ENCODE data around the gene SHANK1.
"Not testable (repeated sequence)": the region's sequence is repeated elsewhere in the genome, so short reads cannot be mapped to it uniquely, and the experiment has no call there.

SHANK1 gene

DNA sequence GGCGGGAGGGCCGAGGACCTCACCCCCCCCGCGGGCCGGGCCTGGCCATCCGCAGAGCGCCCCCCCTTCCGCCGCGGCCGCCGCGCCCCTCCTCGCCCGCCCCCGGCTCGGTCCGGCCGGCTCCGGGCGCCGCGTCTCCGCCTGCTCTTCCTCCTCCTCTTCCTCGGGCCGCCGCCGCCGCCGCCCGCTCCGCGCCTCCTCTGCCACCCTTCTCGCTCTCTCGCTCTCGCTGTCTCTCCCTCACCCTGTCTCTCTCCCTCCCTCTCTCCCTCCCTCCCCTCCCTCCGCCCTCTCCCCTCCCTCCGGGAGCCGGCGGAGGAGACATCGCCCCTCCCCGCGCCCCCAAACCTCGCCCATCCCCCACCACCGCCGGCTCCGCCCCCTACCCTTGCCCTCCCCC, at the start of gene SHANK1:
SHANK1 (minus strand) TSS at position 237 of the 400 bp plus-strand sequence. CDS start 2,883 bp downstream, outside the sequence.
- no peak for DNase-seq

DNA sequence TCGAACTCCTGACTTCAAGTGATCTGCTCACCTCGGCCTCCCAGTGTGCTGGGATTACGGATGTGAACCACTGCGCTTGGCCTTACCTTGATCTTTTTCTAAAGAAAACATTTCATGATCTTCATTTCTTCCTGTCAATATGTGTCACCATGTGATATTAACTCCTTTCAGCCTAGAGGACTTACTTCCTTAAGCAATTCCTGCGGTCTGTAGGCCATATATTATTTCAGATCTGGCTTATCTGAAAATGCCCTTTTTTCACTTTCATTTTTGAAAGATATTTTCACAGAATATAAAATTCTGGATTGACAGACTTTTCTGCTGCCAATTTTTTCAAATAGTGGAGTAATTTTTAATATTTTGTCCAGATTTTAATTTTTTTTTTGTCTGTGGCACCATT, 48.7 kb upstream of the SHANK1 start:
- no peak for DNase-seq

DNA sequence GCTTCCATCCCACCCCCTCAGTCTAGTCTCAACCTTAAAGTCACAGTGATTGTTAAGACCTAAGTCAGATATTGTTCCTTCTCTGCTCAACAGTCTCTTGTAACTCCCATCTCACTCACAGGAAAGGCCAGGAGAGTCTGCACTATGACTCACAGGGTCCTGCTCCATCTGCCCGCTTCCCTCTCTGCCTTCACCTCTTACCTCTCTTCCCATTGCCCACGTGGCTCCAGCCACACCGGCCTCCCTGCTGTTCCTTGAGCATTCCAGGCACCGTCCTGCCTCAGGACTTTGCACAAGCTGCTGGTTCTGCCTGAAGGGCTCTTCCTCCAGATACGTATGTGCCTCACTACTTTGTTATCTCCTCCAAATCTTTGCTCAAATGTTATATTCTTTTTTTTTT, 47.7 kb upstream of the SHANK1 start:
- DNase-seq = not testable (repeated sequence)

DNA sequence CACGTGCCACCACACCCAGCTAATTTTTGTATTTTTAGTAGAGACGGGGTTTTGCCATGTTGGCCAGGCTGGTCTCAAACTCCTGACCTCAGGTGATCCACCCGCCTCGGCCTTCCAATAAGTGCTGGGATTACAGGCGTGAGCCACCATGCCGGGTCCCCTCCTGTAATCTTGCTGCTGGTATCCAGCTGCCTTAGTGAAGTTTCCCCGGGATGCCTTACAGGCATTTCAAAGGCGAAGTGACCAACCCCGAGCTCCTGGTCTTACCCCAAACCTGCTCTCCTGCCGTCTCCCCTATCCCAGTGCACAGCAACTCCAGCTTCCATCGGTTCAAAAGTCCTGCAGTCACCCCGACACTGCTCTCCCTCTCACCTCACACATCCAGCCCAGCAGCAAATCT, 47.1 kb upstream of the SHANK1 start:
- not testable (repeated sequence) for DNase-seq

DNA sequence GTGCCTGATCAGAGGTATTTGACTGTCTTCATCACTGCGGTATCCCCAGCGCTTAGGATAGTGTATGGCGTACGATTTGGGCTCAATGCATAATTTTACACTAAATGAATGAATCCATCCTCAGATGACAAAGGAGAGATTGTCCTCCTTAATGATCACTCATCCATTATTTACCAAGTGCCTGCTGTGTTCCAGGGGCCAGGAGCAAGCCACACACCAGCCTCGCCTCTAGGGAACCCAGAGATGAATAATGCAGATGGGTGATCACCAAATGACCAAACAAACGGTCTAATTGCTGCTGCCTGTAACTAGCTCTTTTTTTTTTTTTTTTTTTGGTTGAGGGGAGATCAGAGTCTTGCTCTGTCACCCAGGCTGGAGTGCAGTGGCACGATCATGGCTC, 44.8 kb upstream of the SHANK1 start:
- DNase-seq = no peak

DNA sequence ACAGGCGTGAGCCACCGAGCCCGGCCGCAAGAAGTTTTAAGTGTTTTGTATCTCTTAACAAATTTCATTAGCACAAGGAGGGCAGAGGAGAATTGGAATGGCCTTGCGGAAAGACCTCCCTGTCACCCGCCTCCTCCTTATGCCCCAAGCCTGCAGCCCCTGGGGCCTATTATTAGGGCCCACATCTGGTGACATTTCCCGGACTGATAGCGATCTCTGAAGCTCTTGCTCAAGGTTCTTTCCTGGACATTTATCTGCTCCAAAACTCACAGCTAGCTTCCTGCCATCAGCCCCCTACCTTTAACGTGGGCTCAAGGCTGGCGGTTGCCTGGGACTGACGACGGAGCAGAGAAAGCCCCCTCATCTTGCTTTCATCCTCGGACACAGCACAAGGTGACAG, 43.9 kb upstream of the SHANK1 start:
- not testable (repeated sequence) for DNase-seq

DNA sequence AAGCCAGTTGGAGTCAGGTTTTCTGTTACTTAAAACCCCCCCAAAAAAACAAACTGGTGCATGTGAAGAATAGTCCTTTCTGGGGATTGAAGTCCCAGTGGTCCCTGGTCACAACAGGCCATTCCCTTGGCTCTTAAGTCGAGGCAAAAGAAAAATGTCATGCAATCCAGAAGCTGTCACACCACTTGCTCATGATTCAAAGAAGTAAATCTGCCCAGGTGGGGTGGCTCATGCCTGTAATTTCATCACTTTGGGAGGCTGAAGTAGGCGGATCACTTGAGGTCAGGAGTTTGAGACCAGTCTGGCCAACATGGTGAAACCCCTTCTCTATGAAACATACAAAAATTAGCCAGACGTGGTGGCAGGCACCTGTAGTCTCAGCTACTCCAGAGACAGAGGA, 41.9 kb upstream of the SHANK1 start:
- DNase-seq = not testable (repeated sequence)

DNA sequence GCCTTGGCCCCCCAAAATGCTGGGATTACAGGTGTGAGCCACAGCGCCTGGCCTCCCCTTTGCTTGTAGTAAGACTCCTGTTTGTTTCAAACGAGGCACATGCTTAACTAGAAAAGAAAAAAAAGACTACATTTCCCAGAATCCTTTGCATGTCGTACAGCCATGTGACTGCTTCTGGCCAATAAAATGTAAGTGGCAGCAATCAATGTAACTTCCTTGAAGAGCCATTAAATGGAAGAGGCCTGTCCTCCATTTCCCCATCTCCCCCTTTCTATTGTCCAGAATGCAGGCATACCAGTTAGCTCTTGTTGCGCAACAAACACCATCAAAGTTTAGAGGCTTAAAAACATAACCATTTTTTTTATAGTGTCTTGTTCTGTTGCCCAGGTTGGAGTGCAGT, 40.3 kb upstream of the SHANK1 start:
- DNase-seq = no peak

DNA sequence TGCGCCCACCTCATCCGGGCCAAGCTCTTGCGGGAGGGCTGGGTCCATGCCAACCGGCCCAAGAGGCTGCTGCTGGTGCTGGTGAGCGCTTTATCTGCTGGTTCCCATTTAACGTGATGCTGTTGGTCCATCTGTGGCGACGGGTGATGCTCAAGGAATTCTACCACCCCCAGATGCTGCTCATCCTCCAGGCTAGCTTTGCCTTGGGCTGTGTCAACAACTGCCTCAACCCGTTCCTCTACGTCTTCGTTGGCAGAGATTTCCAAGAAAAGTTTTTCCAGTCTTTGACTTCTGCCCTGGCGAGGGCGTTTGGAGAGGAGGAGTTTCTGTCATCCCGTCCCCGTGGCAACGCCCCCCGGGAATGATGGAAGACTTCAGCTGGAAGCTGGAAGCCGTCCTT, 39.5 kb upstream of the SHANK1 start:
- not testable (repeated sequence) for DNase-seq

DNA sequence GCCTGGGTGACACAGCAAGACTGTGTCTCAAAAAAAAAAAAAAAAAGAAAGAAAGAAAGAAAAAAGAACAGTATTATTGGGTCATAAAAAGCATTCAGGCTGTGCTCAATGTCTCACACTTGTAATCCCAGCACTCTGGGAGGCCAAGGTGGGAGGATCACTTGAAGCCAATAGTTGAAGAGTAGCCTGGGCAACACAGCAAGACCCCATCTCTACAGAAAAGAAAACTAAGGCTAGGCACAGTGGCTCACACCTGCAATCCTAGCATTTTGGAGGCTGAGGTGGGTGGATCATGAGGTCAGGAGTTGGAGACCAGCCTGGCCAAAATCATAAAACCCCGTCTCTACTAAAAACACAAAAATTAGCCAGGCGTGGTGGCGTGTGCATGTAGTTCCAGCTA, 38.0 kb upstream of the SHANK1 start:
- not testable (repeated sequence) for DNase-seq

DNA sequence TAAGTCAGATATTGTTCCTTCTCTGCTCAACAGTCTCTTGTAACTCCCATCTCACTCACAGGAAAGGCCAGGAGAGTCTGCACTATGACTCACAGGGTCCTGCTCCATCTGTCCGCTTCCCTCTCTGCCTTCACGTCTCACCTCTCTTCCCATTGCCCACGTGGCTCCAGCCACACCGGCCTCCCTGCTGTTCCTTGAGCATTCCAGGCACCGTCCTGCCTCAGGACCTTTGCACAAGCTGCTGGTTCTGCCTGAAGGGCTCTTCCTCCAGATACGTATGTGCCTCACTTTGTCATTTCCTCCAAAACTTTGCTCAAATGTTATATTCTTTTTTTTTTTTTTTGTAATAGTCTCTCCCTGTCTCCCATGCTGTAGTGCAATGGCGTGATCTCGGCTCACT, 36.6 kb upstream of the SHANK1 start:
- DNase-seq = not testable (repeated sequence)

DNA sequence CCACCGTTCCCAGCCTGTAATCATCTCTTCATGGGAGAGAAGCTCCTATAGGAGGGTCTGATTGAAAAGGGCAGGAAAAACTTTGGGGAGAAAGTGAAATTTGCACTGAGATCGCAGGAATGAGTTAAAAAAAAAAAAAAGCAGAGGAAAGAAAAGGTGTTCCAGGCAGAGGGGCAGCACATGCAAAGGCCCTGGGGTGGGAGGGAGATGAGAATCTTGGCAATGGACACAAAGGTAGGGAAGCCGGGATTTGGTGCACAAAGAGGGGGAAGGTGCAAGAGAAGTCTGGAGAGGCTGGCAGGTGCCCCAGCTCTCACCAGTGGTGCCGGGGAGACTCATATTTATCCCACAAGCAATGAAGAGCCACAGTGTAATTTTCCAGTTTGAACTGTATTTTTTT, 34.3 kb upstream of the SHANK1 start:
- no peak for DNase-seq

DNA sequence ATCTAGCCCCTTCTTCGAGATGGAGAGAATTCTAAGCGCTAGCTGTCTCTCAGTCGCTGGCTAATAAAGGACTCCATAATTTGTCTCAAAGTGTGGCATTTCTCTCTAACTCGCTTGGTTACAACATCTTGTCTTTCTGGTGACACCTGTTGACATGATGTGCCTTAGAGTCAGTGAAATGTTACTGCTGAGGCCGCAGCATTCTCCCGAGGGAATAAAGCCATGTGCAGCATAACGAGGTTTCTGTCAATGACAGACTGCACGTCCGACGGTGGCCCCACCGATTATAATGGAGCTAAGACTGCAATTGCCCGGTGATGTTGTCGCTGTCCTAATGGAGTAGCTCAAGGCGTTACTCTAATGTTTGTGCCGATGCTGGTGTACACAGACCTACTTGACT, 30.4 kb upstream of the SHANK1 start:
- no peak for DNase-seq

DNA sequence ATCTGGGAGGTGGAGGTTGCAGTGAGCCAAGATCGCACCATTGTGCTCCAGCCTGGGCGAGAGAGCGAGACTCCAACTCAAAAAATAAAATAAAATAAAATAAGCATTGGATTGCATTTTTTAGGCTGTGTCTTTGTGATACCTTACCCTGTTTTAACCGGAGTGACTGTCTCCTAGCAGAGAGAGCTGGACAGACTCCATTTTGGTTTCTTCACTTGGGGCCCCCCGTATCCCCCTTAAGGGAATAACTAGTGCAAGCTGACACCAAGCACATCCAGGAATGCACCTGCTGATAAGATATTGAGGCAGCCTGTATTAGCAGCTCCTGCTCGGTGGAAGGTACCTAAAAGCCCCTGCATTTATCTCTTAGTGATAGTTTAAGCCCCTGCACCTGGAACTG, 29.9 kb upstream of the SHANK1 start:
- DNase-seq = no peak

DNA sequence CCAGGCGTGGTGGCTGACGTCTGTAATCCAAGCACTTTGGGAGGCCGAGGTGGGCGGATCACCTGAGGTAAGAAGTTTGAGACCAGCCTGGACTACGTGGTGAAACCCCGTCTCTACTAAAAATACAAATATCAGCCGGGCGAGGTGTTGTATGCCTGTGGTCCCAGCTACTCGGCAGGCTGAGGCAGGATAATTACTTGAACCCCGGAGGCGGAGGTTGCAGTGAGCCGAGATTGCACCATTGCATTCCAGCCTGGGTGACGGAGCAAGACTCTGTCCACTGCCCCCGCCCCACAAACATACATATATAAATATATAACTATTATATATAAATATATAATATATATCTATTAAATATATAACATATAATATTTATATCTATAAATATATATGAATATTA, 27.5 kb upstream of the SHANK1 start:
- not testable (repeated sequence) for DNase-seq

DNA sequence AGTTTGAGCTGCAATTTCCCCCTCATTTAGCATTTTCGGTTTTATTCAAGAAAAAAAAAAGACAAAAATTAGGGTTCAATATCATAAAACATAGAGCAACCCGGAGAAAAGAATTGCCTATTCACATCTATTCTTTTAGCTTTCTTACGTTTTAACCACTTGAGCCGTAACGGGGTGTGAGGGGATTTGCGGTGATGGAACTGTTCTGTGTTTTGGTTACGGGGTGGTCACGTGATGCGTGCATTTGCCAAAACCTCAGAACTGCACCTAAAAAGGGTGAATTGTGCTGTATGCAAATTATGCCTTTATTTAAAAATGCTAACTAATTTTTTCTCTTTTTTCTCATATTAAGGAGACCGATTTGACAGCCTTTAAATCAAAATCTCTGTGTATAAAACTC, 25.6 kb upstream of the SHANK1 start:
- DNase-seq = no peak

DNA sequence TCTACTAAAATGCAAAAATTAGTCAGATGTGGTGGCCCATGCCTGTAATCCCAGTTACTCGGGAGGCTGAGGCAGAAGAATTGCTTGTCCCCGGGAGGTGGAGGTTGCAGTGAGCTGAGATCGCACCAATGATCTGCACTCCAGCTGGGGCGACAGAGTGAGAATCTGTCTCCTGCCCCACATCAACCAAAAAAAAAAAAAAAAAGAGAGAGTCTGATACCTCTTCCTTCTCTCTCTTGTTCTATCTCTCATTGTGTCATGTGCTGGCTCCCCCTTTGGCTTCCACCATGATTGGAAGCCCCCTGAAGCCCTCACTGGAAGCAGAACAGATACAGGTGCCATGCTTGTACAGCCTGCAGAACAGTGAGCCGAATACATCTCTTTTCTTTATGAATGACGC, 23.9 kb upstream of the SHANK1 start:
- DNase-seq = no peak

DNA sequence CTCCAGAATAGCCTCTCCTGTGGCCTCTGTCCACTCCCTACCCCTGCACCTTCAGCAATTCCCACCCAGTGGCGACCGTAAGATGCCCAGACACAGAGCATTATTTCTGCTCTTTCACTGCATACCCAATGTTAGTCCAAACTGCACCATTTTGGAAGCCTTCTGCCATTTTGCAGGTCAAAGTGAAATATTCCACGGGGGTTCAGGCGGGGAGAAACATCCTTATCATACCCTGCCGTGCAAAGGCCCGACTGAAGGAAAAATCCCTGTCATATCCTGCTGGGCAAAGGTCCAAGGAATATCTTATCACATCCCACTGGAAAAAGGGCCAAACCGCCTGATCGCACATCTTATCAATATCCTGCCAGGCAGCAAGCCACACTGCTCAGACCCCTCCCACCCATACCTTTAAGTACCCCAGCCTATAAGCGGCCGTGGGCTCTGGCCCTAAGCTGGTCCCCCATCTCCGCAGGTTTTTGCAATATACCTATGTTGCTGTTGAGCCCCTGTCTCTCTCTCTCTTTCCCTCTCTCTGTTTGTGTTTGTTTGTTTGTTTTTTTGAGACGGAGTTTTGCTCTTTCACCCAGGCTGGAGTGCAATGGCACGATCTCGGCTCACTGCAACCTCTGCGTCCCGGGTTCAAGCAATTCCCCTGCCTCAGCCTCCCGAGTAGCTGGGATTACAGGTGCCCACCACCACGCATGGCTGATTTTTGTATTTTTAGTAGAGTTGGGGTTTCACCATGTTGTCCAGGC, 21.8 kb upstream of the SHANK1 start:
- no peak for DNase-seq

DNA sequence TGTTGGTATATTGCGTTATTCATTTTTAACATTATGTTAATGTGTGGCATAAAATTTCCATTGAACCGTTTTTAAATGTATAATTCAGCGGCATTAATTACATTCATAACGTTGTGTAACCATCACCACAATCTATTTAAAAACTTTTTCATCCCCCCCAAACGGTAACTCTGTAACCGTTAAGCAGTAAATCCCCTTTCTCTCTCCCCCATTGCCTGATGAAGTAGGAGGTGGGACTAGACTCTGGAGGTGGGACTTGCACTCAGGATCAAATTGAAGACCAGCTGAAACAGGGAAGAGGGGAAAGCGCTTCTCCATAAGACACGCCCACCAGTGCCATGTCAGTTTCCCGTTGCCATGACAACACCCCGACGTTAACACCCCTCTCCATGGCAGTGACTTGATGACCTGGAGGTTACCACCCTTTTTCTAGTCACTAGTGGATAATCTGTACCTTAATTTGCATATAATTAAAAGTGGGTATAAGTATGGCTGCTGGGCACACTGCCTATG, 20.4 kb upstream of the SHANK1 start:
- no peak for DNase-seq

DNA sequence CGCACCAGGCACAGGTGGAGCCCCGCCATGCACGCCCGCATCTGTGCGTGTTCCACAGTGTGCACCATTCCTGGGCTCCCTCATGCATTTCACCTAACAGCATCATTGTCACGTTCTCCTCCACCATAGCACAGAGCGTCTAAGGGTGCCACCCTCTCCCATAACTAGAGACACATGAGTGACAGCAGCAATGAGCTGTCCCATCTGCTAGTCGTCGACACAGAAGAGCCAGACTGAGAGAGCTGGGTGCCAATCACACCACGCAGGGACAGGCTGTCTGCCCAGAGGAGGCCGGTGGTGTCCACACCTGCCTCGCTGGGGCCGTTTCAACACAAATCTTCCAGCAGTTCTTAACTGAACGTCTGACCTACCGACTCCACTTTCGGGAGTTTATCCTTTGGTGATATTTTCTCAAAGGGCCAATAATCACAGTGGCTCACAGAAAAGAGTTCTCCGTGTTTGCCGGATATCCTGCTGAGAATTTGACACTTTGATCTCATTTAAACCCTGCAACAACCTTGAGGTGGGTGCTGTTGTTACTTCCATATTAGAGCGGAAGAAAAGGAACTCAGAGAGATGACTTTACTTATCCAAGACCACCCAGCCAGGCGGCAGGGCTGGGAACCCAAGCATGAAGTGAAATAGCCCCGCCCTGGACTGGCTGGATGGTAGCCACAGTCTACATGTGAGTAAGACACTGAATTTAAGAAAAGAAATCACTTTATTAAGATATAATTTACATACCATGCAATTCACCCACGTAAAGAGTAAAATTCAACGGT, 19.7 kb upstream of the SHANK1 start:
- no peak for DNase-seq

DNA sequence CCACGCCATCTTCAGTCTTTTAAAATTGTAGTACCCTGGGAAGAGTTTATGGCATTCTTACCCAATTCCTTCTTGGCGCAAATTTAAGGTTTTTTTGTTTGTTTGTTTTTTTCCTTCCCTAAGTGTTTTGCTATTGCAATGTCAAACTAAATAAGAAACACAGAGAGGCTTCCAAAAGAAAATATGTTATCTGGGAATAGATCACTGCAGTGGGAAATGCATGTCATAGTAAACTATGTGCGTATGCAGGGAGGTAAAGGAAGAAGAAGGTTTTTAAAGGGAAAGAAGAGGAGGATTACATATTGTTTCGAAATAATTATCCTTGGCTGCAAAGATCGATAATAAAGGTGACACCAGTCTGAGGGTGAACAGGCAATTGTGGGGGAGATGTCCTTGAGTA, 16.7 kb upstream of the SHANK1 start:
- no peak for DNase-seq

DNA sequence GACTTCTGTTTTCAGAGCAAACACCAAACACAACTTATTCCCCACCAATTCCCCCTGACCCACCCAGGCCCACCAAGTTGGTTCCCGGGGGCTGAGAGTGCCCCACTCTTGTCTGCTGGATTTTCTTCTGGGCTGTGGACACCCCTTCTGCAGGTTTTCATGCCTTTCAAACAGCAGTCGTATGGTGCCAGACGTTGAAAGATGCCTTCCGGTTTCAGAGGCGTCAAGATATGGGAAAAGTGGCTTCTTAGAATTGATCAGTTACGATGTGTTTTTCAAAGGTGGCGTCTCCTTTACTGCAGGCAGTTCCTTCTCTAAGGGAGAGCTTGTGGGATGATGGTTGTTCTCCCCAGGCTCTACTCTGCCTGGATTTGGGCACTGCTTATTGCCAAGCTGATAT, 16.3 kb upstream of the SHANK1 start:
- no peak for DNase-seq

DNA sequence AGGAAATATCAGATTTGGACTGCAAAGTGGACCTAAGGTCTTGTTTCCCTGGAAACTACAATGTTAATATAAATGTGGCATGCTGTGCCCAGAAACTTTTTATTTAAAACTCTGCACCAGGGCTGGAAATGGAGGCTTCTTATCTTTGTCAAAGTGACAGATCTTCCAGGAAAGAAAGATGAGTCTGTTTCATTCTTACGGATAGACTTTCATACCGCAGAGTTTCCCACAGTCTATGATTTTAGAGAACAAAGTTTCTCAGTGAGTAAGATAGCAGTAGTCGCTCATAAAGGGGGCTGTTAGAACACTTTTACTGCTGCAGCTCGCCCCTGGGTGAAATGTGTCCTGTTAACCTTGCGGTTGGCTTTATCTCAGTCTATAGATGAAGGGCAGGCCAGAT, 10.3 kb upstream of the SHANK1 start:
- no peak for DNase-seq

DNA sequence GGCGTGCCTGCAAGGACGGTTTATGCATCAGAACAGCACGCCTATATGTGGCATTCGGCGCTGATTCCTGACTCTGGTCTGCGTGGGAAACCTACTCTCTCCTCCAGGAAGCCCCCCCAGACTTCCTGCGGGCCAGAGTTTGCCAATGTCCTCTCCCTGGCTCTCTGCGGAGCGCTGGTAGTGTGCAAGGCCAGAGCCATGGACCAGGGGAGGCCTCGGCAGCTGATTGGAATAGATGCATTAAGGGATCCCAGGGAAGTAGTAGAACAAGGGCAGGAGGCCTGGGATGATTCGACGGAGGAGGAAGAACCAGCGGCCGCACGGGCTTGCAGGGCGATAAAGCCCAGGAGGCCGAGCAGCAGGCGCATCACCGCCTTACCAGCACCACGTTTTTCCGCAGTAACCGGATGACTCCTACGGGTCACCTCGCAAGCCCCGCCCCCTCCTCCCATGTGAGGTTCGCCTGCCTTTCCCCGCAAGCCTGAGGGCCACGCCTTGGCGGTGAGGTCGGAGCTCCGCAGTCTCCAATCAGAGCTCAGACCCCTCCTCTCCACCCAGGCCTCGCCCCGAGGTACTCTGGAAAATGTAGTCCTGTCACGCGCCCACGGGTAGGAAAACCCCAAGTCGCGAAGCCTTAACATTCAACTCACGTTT, 8.6 kb upstream of the SHANK1 start:
- DNase-seq = peak; percentile 75

Measured in CD4-positive, alpha-beta T cell treated with Interleukin-6 for 4 hours (primary cell).